Smooth muscle cell (in vitro differentiated cells): ENCODE results near the gene NATD1. TPM values are rescaled to one million over a fixed set of nuclear protein-coding genes. Genes with fewer than 3 reads are reported as not detected.

ENCODE experiments used
- DNase-seq: peaks from one replicate; lab custom pipeline; 2025; ENCODE audit not compliant: unreplicated experiment; lab: John Stamatoyannopoulos, UW
- H2AFZ ChIP-seq: fragments of 200-600 bp; sonication (generic); 2 replicates; pipeline ENCODE4 v1.6.0; 2016; ENCODE audit warnings: antibody characterized with exemption, low read depth, mild to moderate bottlenecking
- H3F3A ChIP-seq: fragments of 200-600 bp; sonication (generic); 2 replicates; pipeline ENCODE4 v1.6.0; 2017; ENCODE audit warnings: antibody characterized with exemption, low read depth
- H3K27ac ChIP-seq: fragments of 200-600 bp; sonication (generic); 2 replicates; pipeline ENCODE4 v1.5.1; 2016; ENCODE audit warnings: low read depth, mild to moderate bottlenecking
- H3K27me3 ChIP-seq: fragments of 200-600 bp; sonication (generic); 2 replicates; pipeline ENCODE4 v1.6.1; 2016; ENCODE audit warnings: low read depth, mild to moderate bottlenecking
- H3K36me3 ChIP-seq: fragments of 200-600 bp; sonication (generic); 2 replicates; pipeline ENCODE4 v1.5.1; 2016; ENCODE audit warnings: low read depth
- H3K4me1 ChIP-seq: fragments of 200-600 bp; sonication (generic); 2 replicates; pipeline ENCODE4 v1.5.1; 2016; ENCODE audit warnings: low read depth
- H3K4me2 ChIP-seq: fragments of 200-600 bp; sonication (generic); 2 replicates; pipeline ENCODE4 v1.6.0; 2016; ENCODE audit warnings: mild to moderate bottlenecking
- H3K4me3 ChIP-seq: fragments of 200-600 bp; sonication (generic); 2 replicates; pipeline ENCODE4 v1.5.1; 2016; ENCODE audit warnings: mild to moderate bottlenecking
- H3K79me2 ChIP-seq: fragments of 200-600 bp; sonication (generic); 2 replicates; pipeline ENCODE4 v1.6.0; 2016; ENCODE audit warnings: low read depth, mild to moderate bottlenecking
- H3K9ac ChIP-seq: fragments of 200-600 bp; sonication (generic); 2 replicates; pipeline ENCODE4 v1.6.0; 2016; ENCODE audit warnings: low read depth
- H3K9me3 ChIP-seq: fragments of 200-600 bp; sonication (generic); replicated peaks from 2 replicates; pipeline ENCODE4 v1.5.1; 2016; ENCODE audit warnings: low read depth
- H4K20me1 ChIP-seq: fragments of 200-600 bp; sonication (generic); 2 replicates; pipeline ENCODE4 v1.6.0; 2016; ENCODE audit warnings: low read depth
- CTCF ChIP-seq: fragments of 200-600 bp; sonication (generic); IDR thresholded peaks from 2 replicates; pipeline ENCODE4 v1.5.1; 2017; ENCODE audit warnings: borderline replicate concordance, mild to moderate bottlenecking, antibody characterized with exemption; ENCODE audit not compliant: insufficient read depth, poor library complexity, severe bottlenecking
- WGBS: methylation state at CpG from one replicate; pipeline ENCODE4 v1.1.7; 2016; ENCODE audit warnings: low lambda C conversion rate; 5-methylcytosine and 5-hydroxymethylcytosine counted together
- polyA plus RNA-seq: library from polyadenylated mRNA; unstranded; fragments of >200 nt; fragmentation: Nextera tagmentation; extraction: Ambion mirVana; gene quantifications from 2 replicates; pipeline ENCODE4 v1.2.1, GENCODE V29; 2016
- total RNA-seq: library from RNA; depleted of rRNA; stranded (reverse); fragments of >200 nt; gene quantifications from 2 replicates; pipeline ENCODE4 v1.2.3, GENCODE V29; 2014

NATD1 gene
- total and polyA plus RNA-seq, 2 experiments from 2014 or later = 2.2 to 2.7 TPM

DNA sequence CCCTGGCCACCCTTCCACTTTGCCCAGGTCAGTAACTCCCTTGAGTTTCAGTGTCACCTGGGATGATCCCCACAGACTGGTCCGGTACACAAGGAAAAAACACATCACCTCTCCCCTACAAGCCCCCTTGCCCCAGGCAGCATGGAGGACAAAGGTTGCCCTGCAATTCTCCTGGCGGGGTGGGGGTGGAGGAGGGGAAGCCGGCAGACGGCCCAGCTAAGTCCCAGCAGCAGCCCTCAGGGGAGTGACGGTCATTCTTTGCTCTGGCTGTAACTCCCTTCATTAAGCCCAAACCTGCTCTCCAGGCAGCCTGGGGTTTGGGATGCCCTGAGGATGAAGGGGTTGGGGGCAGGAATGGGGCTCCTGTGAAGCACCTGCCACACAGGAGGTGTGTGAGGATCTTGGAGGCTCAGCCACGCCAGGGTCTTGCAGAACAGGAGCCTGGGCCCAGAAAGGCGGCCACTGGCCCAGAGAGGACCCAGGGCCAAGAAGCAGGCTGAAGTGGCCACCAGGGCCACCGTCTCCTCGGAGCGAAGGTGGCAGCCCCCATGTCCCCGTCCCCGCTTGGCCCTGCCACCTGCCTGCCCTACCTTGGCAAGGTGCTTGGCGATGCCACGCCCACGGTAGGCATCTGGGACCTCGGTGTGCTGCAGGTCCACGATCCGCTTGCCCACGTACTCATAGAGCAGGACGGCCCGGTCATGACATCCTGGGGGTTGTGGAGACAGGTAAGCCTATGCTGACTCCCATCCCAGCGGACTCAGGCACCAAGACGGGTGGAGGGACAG lies 9.5 kb downstream of the NATD1 start:
- Histone ChIP-seq H3K9ac (no peak overlapping the region), H3K4me1 (no peaks in the 10 kb centered on the region), H3F3A (no peaks in the 10 kb centered on the region), H4K20me1 (peaks cover 69% of the 10 kb centered on the region), H2AFZ (no peak overlapping the region), H3K4me3 (no peak overlapping the region), H3K4me2 (no peak overlapping the region), H3K9me3 (no peaks in the 10 kb centered on the region), H3K27ac (no peak overlapping the region), H3K27me3 (no peaks in the 10 kb centered on the region), H3K79me2 (no peaks in the 10 kb centered on the region), H3K36me3 (no peaks in the 10 kb centered on the region)
- WGBS = 85% methylated on average over 22 of the region's 23 CpGs
- no peak for DNase-seq
- TF ChIP-seq CTCF = no peak

DNA sequence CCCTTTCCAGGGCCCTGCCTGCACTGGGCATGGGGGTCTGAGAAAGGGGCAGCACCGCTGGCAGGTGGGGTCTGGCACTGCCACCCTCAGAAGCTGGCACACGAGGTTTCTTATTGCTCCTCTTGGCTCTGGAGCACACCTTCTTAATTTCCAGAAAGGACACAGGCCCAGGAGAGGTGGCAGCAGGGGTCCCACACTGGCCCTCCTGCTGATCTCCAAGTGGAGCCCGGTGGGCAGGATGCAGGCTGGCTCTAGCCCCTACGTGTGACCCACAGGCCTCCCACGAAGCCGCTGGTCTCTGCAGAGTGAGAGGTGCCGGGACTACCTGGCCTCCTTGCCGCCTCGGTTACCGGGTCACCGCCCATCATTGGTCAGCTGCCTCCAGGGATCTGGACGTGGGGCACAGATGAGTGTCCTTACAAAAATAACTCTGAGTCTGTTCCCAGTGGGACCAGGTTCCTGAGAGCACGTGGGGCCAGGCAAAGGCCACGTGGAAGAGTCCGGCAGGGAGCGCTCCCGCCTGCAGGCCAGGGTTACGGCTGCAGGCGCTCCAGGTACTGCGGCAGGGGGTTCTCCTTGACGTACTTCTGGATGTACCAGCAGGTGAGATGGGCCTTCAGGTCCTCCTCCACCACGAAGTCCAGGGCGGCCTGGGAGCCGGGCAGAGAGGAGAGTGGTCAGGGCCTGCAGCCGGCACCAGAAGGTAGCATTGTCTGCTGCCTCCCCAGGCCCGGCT lies 10.3 kb downstream of the NATD1 start:
- H3K4me1 ChIP-seq = no peaks in the 10 kb centered on the region
- H3K36me3 ChIP-seq = no peaks in the 10 kb centered on the region
- no peaks in the 10 kb centered on the region for H3K27me3 ChIP-seq
- H3K4me3 ChIP-seq = no peak overlapping the region
- no peak overlapping the region for H2AFZ ChIP-seq
- no peak for DNase-seq
- H3K4me2 ChIP-seq = no peak overlapping the region
- H3K9me3 ChIP-seq = no peaks in the 10 kb centered on the region
- 92% methylated on average over 26 of the region's 26 CpGs for WGBS
- no peak overlapping the region for H3K9ac ChIP-seq
- H3K27ac ChIP-seq = no peak overlapping the region
- TF ChIP-seq CTCF = no peak
- no peaks in the 10 kb centered on the region for H3K79me2 ChIP-seq
- H4K20me1 ChIP-seq = peaks cover 61% of the 10 kb centered on the region
- H3F3A ChIP-seq = no peaks in the 10 kb centered on the region

- TF ChIP-seq CTCF = no peak
- no peaks in the 10 kb centered on the region for H3K79me2 ChIP-seq
- H3K4me2 ChIP-seq = no peak overlapping the region
- H3K27ac ChIP-seq = no peak overlapping the region
- H4K20me1 ChIP-seq = peaks cover 53% of the 10 kb centered on the region
- no peaks in the 10 kb centered on the region for H3K36me3 ChIP-seq
- DNase-seq = no peak
- no peaks in the 10 kb centered on the region for H3K4me1 ChIP-seq
- H3K9ac ChIP-seq = no peak overlapping the region
- no peaks in the 10 kb centered on the region for H3K27me3 ChIP-seq
- H2AFZ ChIP-seq = no peak overlapping the region
- no peaks in the 10 kb centered on the region for H3K9me3 ChIP-seq
- 83% methylated on average over 11 of the region's 11 CpGs for WGBS
- no peak overlapping the region for H3K4me3 ChIP-seq
- H3F3A ChIP-seq = no peaks in the 10 kb centered on the region
Measured at GRCh38 chr17:21242026-21242697, 11.0 kb downstream of the NATD1 start.
